DMS114 treated with DMSO at 0.1 percent for 48 hours (cell line): Measurements from ENCODE around the gene SEC14L5.

ENCODE experiments used
- DNase-seq: peaks from one replicate; lab custom pipeline; 2025; ENCODE audit not compliant: unreplicated experiment; lab: John Stamatoyannopoulos, UW

The SEC14L5 gene

DNA sequence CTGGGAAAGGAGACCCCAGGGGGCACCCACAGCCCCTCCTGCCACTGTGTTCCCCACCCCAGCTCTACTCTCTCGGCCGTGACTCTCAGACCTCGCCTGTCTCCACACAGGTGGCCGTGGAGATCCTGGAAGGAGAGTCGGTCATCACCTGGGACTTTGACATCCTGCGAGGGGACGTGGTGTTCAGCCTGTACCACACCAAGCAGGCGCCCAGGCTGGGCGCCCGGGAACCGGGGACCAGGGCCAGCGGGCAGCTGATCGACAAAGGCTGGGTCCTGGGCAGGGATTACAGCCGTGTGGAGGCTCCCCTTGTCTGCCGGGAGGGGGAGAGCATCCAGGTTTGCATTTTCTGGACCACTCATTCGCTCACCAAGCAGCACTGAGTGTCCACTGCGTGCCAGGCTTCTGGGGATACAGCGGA is 50.2 kb downstream of the SEC14L5 start:
- no peak for DNase-seq

GRCh38 chr16:5010576-5011329 is 52.6 kb downstream of the SEC14L5 start:
- no peak for DNase-seq

DNA sequence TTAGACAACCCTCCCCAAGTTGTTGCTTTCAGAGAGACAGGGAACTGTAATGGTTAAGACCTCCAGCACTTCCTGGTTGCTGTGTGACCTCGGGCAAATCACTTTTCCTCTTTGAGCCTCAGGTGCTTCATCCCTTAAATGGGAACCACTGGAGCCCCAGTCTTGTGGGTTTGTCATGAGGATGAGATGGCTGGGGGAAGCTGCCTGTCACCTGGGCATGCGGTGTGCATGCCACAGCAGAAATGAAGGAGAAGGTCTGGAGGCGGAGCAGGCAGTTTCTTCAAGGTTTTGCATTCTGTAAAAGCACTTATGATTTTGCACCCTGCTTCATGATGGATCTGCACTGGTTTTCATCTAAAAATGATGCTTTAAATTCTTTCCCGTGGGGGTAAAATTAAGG is 53.5 kb downstream of the SEC14L5 start:
- no peak for DNase-seq

DNA sequence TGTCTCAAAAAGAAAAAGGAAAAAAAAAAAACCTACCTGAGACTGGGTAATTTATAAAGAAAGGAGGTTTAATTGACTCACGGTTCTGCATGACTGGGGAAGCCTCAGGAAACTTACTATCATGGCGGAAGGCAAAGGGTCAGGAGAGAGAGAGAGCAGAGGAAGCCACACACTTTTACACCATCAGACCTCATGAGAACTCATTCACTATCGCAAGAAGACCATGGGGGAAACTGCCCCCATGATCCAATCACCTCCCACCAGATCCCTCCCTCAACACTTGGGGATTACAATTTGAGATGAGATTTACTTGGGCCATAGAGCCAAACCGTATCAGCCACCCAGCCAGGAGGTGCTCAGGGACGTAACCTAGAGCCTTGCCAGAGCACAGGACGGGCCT is 54.8 kb downstream of the SEC14L5 start:
- DNase-seq: no peak

GRCh38 chr16:5015351-5015750 is 57.2 kb downstream of the SEC14L5 start:
- DNase-seq: no peak

DNA sequence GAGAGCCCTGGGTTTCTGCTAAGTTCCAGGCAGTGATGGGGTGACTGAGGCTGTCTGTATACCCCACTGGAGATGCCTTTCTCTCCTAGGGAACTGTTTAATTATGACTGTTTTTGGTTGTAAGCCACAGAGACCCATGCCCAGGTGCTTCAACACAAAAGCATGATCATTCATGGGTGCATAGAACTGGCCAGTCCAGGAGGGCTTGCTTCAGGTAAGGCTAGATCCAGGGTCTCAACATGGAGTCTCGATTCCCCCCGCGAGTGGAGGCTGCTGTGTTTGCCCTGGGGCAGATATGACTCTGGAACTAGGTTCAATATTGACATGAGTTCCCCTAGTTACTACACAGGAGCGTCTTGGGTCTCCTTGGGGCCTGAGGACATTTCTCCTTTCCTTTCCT is 57.8 kb downstream of the SEC14L5 start:
- DNase-seq: no peak

GRCh38 chr16:5016967-5017677 is 59.0 kb downstream of the SEC14L5 start:
- no peak for DNase-seq

GRCh38 chr16:5017678-5017969 is 59.5 kb downstream of the SEC14L5 start:
- no peak for DNase-seq

DNA sequence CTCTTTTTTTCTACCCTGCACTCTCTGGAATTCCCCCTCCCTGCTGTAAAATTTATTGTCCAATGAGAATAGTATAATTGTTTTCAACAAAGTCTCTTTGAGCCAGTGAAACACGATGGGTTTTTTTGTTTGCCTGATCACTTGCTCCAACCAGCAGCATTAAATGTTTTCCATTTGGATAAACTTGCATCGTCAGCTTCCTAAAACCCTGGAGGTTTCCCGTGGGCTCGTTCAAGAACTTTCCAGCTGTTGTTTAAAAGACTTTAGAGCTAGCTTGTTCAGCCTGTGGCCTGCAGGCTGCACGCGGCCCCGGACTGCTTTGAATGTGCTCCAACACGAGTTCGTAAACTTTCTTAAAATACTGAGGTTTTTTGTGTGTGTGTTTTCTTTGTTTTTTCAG is 60.7 kb downstream of the SEC14L5 start:
- DNase-seq: no peak

- no peak for DNase-seq
Measured at GRCh38 chr16:5019775-5020174, 61.6 kb downstream of the SEC14L5 start.

- DNase-seq: no peak
Measured at GRCh38 chr16:5020551-5020950, 62.4 kb downstream of the SEC14L5 start.

GRCh38 chr16:5022521-5022920 is 64.4 kb downstream of the SEC14L5 start:
- DNase-seq: no peak

DNA sequence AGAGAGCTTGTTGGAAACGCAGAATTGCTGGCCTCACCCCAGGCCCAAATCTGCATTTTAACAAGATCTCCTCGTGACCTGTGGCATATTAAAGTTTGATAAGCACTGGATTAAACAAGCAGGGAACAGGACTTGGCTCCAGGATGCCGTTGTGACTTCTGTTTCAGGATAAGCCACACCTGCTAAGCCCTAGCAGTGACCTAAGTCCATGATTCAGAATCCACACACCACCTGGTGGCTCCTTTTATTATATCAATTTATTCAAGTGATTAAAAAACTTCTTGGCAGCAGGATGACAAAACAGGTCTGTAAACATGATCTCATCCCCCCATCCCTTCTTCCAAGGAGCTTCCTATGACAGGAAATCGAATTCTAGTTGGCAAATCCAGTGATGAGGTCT is 66.5 kb downstream of the SEC14L5 start:
- DNase-seq: peak; percentile 2

DNA sequence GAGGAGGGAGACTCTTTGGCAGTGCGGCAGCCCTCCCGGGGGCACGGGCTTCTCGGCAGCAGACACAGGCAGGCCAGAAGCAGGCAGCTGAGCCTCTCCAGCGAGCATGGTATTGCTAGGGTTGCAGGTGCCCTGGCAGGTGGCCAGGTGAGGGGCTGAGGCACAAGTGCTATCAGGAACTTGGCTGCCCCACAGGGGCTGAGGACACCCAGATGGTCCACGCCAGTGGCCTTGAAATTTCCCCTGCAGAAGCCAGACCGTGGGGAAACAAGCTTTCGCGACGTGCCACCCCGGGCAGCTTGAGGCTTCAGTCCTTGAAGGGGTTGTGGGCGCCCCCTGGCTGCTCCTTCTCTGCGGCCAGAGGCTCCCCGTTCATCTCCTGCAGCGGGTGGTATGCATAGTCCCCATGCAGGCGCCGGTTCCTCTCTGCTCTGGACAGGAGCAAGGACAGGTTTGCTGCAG is 67.1 kb downstream of the SEC14L5 start:
- DNase-seq: peak; percentile 4

DNA sequence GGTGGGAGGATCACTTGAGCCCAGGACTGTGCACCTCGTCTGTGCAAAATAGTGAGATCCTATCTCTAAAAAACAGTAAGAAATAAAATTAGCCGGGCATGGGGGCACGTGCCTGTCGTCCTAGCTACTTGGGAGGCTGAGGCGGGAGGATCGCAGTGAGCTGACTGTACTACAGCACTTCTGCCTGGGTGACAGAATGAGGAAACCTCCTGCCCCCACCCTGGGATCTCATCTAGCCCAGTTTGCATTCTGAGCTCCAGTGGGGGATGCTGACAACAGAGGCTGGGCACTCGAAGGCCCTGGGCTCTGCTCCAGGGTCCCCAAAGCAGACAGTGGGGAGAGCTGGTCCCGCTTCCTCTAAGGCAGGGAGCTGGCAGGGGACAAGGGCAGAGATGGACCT is 68.5 kb downstream of the SEC14L5 start:
- no peak for DNase-seq

- DNase-seq: no peak
Measured at GRCh38 chr16:5027086-5027485, 69.0 kb downstream of the SEC14L5 start.

GRCh38 chr16:5027575-5028235 is 69.6 kb downstream of the SEC14L5 start:
- DNase-seq: no peak

GRCh38 chr16:5028950-5029475 is 70.9 kb downstream of the SEC14L5 start:
- no peak for DNase-seq

- DNase-seq: no peak
Measured at GRCh38 chr16:5030251-5030870, 72.2 kb downstream of the SEC14L5 start.

- DNase-seq: no peak
Measured at GRCh38 chr16:5031601-5032000, 73.5 kb downstream of the SEC14L5 start.

GRCh38 chr16:5032748-5033167 is 74.6 kb downstream of the SEC14L5 start:
- DNase-seq: no peak
